Omental fat pad (tissue), 4 donors: ENCODE measurements around the gene PRRT1. TPM values are rescaled to one million over a fixed set of nuclear protein-coding genes. Genes with fewer than 3 reads are reported as not detected.

ENCODE experiments used
- ATAC-seq: fragments of 150-250 bp; one replicate; pipeline ENCODE4 v1.9.1; 2016; ENCODE audit warnings: mild to moderate bottlenecking, moderate library complexity; ENCODE audit not compliant: low FRiP score
- DNase-seq: peaks from one replicate; pipeline ENCODE4 v3.0.0-alpha.2; 2019; ENCODE audit warnings: low spot score
- CTCF ChIP-seq, 3 donors: fragments of 450-650 bp; IDR thresholded peaks; one replicate each; pipeline ENCODE4 v1.5.1; 2016 to 2017; ENCODE audit warnings: antibody characterized with exemption in 3 of 3, mild to moderate bottlenecking in 3 of 3, moderate library complexity in 2 of 3
- total RNA-seq, 4 donors: library from RNA; depleted of rRNA; stranded (reverse); fragments of >200 nt; gene quantifications; one replicate each; pipeline ENCODE4 v1.1.0, GENCODE V29; 2016

PRRT1 gene
- total RNA-seq, 4 donors from 2014 or later, result 0.24 to 1.0 (median 0.34) TPM

- no peak for ATAC-seq
Observed at GRCh38 chr6:32179766-32180405, 28.1 kb upstream of the PRRT1 start.

DNA sequence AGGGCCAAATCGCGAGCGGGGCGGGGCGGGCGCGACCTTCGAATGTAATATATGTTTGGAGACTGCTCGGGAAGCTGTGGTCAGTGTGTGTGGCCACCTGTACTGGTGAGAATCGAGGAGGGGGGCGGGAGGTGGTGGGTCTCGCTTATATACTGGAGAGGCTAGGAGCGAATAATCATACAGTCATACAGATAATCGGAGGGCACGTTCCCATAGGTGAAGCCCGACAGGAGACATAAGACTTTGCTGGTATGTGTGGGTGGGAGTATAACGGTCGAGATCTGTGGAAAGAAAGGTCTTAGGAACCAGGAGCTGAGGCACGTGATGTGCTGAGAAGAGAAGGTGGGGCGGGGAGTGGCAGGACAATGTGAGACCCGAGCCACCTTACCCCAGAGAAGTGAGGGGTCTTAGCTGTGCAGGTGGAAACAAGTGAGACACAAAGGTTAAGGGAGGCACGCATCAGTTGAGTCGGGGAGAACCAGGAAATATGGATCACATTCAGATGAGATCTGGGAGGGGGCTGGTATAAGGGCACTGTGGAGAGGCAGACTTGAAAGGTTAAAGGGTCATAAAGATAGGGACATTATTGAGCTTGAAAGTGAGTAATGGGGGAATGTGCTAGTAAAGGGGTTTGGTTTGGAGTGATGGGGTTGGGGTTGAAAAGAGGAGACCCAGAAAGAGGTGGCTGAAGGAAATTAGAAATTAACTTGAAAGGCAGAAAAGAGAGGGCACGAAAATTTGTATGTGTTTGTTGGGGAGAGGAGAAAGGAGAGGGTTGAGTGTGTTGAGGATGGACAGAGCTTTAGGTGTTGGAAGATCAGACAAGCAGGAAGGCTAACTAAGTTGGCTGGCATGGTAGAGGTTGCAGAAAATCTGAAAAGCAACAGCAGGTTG, 27.1 kb upstream of the PRRT1 start:
- ATAC-seq (no peak), DNase-seq (no peak)
- no peak for TF ChIP-seq CTCF (IDR thresholded peaks at IDR 0.05)

More at GRCh38 chr6:32179766-32180405, 28.1 kb upstream of the PRRT1 start:
- DNase-seq, result no peak
- TF ChIP-seq CTCF (IDR thresholded peaks at IDR 0.05), result no peak

GRCh38 chr6:32177788-32178546, 26.2 kb upstream of the PRRT1 start, which contains the start of gene RNF5:
TSS of gene RNF5 (plus strand) at chr6:32178405. CDS start at chr6:32178512, 107 bp downstream.
- DNase-seq, result peak; percentile 86
- ATAC-seq, result peak; percentile 88
- no peak for TF ChIP-seq CTCF (IDR thresholded peaks at IDR 0.05)

DNA sequence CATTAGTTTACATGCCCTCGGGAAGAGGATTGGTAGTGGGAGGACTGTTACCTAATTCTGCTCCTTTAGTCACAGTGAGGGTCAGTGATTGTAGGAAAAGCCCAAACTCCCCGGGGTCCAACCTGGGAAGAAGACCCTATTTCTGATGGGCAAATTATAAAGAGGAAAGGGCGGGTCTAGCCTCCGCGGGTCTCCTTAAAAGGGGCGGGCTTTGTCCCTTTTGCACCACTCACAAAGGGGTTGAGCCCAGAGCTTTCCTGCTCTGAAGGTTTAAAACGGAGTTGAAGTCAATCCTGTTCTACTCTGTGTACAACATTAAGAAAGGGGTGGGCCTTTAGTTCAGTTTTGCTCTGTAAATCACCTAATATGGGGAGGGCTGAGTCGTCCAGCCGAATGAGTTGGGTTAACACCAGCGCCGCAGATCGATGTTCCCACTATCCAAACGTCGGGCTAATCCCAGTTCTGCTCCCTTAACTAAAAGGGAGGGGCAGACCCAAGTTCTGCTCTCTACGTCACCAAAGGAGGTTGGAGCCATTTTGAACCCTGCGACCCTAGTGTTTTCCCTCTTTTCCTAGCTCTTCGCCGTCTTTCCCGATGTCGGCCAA, 25.5 kb upstream of the PRRT1 start:
- no peak for TF ChIP-seq CTCF (IDR thresholded peaks at IDR 0.05)
- ATAC-seq (peak; percentile 9), DNase-seq (no peak)

- TF ChIP-seq CTCF (IDR thresholded peaks at IDR 0.05), result no peak
- DNase-seq (no peak), ATAC-seq (peak; percentile 16)
Observed at GRCh38 chr6:32176476-32177182, 24.9 kb upstream of the PRRT1 start.
